Mesothelial cell of epicardium (in vitro differentiated cells): ENCODE measurements around the gene ZNF397. TPM values are rescaled to one million over a fixed set of nuclear protein-coding genes. Genes with fewer than 3 reads are reported as not detected.

Source experiments
- DNase-seq, 2 experiments: peaks; one replicate each; pipeline ENCODE4 v3.0.0; 2021; ENCODE audit warnings: low spot score in 2 of 2; ENCODE audit not compliant: unreplicated experiment in 2 of 2
- H3K27ac Mint-ChIP-seq: 2 replicates; pipeline ENCODE4 v1.8.0; 2021; ENCODE audit warnings: mixed read lengths
- H3K27me3 Mint-ChIP-seq: 2 replicates; pipeline ENCODE4 v1.8.0; 2021; ENCODE audit warnings: low read depth, mixed read lengths
- H3K36me3 Mint-ChIP-seq: 2 replicates; pipeline ENCODE4 v1.8.0; 2021; ENCODE audit warnings: mixed read lengths
- H3K4me1 Mint-ChIP-seq: 2 replicates; pipeline ENCODE4 v1.8.0; 2021; ENCODE audit warnings: mixed read lengths
- H3K4me3 Mint-ChIP-seq: 2 replicates; pipeline ENCODE4 v1.8.0; 2021; ENCODE audit warnings: mild to moderate bottlenecking, moderate library complexity, mixed read lengths
- H3K9me3 Mint-ChIP-seq: 2 replicates; pipeline ENCODE4 v1.8.0; 2021; ENCODE audit warnings: mixed read lengths
- total RNA-seq: library from RNA; stranded (reverse); gene quantifications from 3 replicates; pipeline ENCODE4 v1.2.1, GENCODE V29; 2021
- TF ChIP-seq, protein P1 (sequence below): fragments of 200-600 bp; sonication (generic); IDR thresholded peaks from one replicate; pipeline ENCODE4 v1.5.0; 2021; ENCODE audit warnings: antibody characterized with exemption; ENCODE audit not compliant: unreplicated experiment

Gene ZNF397
- total RNA-seq, 1 donor from 2014 or later: 43.3 TPM

DNA sequence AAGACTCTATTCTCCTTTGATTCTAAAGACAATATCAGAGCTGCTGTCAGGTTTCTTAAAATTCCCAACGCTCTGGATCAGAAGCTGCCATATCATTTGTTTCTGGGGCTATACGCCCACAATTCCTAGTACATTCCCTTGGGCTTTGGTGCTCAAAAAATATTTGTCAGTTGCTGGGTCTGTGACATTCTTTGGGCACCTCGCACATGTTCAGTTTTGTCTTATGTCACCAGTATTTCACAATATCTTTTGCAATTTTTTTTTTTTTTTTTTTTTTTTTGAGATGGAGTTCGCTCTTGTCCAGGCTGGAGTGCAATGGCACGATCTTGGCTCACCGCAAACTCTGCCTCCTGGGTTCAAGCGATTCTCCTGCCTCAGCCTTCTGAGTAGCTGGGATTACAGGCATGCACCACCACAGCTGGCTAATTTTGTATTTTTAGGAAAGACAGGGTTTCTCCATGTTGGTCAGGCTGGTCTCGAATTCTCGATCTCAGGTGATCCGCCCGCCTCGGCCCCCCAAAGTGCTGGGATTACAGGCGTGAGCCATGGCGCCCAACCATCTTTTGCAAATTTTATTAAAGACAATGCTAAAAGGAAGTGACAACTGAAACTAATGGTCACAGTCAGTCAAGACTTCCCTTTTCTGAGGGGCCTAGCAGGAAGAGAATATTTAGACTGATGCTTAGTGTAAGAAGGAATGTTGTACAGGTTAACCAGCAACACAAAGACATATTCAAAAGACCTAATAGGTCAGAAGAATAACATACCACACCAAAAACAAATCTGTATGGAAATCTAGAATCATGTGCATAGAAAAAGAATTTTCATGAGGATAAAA is 6.8 kb downstream of the ZNF397 start:
- Mint-ChIP-seq H3K27me3 (no peaks in the 10 kb centered on the region), H3K4me3 (no peak overlapping the region), H3K27ac (no peak overlapping the region), H3K9me3 (peaks cover 21% of the 10 kb centered on the region), H3K36me3 (peaks cover 90% of the 10 kb centered on the region), H3K4me1 (peaks cover 5% of the 10 kb centered on the region)
- TF ChIP-seq, protein P1, sequence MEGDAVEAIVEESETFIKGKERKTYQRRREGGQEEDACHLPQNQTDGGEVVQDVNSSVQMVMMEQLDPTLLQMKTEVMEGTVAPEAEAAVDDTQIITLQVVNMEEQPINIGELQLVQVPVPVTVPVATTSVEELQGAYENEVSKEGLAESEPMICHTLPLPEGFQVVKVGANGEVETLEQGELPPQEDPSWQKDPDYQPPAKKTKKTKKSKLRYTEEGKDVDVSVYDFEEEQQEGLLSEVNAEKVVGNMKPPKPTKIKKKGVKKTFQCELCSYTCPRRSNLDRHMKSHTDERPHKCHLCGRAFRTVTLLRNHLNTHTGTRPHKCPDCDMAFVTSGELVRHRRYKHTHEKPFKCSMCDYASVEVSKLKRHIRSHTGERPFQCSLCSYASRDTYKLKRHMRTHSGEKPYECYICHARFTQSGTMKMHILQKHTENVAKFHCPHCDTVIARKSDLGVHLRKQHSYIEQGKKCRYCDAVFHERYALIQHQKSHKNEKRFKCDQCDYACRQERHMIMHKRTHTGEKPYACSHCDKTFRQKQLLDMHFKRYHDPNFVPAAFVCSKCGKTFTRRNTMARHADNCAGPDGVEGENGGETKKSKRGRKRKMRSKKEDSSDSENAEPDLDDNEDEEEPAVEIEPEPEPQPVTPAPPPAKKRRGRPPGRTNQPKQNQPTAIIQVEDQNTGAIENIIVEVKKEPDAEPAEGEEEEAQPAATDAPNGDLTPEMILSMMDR: no peak
- DNase-seq: no peak

DNA sequence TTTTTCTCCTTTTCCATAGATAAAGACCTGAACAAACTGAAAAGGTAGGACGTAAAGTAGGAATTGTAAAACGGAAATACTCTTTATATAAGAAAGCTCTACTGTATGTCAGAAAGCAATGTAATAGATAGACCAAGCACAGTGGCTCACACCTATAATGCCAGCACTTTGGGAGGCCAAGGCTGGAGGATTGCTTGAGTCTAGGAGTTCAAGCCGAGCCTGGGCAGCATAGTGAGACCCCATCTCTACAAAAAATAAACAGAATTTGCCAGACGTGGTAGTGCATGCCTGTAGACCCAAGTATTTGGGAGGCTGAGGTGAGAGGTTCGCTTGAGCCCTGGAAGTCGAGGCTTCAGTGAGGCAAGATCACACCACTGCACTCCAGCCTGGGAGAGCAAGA is 7.6 kb downstream of the ZNF397 start:
- H3K4me3 Mint-ChIP-seq: no peak overlapping the region
- no peak for DNase-seq
- TF ChIP-seq, protein P1: no peak
- peaks cover 1% of the 10 kb centered on the region for H3K4me1 Mint-ChIP-seq
- H3K36me3 Mint-ChIP-seq: peaks cover 92% of the 10 kb centered on the region
- H3K27me3 Mint-ChIP-seq: no peaks in the 10 kb centered on the region
- peaks cover 27% of the 10 kb centered on the region for H3K9me3 Mint-ChIP-seq
- H3K27ac Mint-ChIP-seq: no peak overlapping the region

DNA sequence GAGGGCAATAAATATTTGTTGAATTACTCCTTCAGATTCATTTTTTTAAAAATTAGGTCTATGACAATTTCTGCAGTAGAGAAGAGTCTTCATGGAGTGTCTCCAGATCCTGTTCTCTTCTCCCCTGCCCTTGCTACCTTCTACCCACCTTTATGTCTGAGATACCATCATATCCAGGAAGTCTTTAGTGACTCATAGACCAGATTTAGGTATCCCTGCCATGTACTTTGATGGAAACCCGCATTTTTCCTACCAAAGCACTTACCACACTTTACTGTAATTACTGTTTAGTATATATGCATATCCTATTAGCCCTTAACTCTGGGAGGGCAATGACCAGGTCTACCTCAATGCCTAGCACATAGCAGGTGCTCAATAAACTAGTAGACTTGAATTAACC is 11.6 kb downstream of the ZNF397 start:
- H3K27me3 Mint-ChIP-seq: no peaks in the 10 kb centered on the region
- no peak overlapping the region for H3K27ac Mint-ChIP-seq
- no peak overlapping the region for H3K4me3 Mint-ChIP-seq
- H3K9me3 Mint-ChIP-seq: peaks cover 37% of the 10 kb centered on the region
- no peaks in the 10 kb centered on the region for H3K4me1 Mint-ChIP-seq
- TF ChIP-seq, protein P1: no peak
- no peak for DNase-seq
- peaks cover 85% of the 10 kb centered on the region for H3K36me3 Mint-ChIP-seq

DNA sequence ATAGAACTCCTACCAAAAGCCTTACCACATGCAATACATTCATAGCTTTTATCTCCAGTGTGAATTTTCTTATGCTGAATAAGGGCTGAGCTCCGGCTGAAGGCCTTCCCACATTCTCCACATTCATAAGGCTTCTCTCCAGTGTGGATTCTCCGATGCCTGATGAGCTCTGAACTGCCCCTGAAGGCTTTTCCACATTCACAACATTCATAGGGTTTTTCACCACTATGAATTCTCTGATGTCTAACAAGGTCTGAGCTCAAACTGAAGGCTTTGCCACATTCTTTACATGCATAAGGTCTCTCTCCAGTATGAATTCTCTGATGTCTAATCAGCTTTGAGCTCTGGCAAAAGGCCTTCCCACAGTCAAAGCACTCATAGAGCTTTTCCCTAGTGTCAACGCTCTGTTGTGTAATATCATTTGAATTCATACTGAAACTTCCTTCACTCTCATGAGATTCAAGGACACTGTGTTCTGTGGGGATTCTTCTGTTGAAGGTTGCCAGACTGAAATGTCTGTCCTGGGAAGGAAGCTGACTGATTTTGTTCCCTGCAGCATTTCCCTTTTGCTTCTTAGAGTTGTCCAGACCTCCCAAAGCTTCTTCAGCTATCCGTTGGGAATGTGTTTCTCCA is 12.9 kb downstream of the ZNF397 start:
- Mint-ChIP-seq H3K27ac (no peak overlapping the region), H3K36me3 (peaks cover 83% of the 10 kb centered on the region), H3K27me3 (no peaks in the 10 kb centered on the region), H3K9me3 (peaks cover 36% of the 10 kb centered on the region), H3K4me1 (no peaks in the 10 kb centered on the region), H3K4me3 (no peak overlapping the region)
- DNase-seq: no peak
- TF ChIP-seq, protein P1: no peak

DNA sequence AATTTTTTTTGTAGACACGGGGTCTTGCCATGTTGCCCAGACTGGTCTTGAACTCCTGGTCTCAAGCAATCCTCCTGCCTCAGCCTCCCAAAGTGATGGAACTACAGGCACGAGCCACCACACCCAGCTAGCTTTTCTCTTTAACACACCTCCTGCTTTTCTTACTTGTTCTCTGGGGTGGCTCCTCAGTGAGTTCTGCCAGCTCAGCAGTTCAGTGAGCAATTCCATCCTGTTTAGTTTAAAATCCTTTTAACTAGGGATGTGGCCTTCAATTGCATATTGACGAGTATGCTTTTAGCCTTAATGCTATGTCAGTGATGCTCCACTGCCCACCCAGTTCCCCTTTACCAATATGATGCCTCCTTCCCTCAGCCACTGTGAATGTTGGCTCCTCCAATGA is 16.1 kb downstream of the ZNF397 start:
- TF ChIP-seq, protein P1: no peak
- Mint-ChIP-seq H3K4me1 (no peaks in the 10 kb centered on the region), H3K36me3 (peaks cover 83% of the 10 kb centered on the region), H3K27me3 (no peaks in the 10 kb centered on the region), H3K9me3 (peaks cover 40% of the 10 kb centered on the region), H3K27ac (no peak overlapping the region), H3K4me3 (no peak overlapping the region)
- no peak for DNase-seq
